Nephron (organoid): Measurements from ENCODE around the gene ARSI.

Experiments
- H3K27ac Mint-ChIP-seq, 3 experiments: 2 replicates each; pipeline ENCODE4 v1.8.0; 2020; ENCODE audit warnings: mixed read lengths in 3 of 3, mild to moderate bottlenecking in 2 of 3, moderate library complexity in 1 of 3
- H3K27me3 Mint-ChIP-seq: 2 replicates; pipeline ENCODE4 v1.8.0; 2021; ENCODE audit warnings: low read depth, mild to moderate bottlenecking, moderate library complexity, mixed read lengths
- H3K36me3 Mint-ChIP-seq: 2 replicates; pipeline ENCODE4 v1.8.0; 2020; ENCODE audit warnings: low read depth, mixed read lengths
- H3K4me1 Mint-ChIP-seq: 2 replicates; pipeline ENCODE4 v1.8.0; 2020; ENCODE audit warnings: mixed read lengths
- H3K4me3 Mint-ChIP-seq, 3 experiments: 2 replicates each; pipeline ENCODE4 v1.8.0; 2020; ENCODE audit warnings: mild to moderate bottlenecking in 3 of 3, mixed read lengths in 3 of 3, moderate library complexity in 2 of 3
- H3K9me3 Mint-ChIP-seq: 2 replicates; pipeline ENCODE4 v1.8.0; 2020; ENCODE audit warnings: mixed read lengths
- CTCF ChIP-seq, 3 experiments: fragments of 200-600 bp; sonication (generic); IDR thresholded peaks; one replicate each; pipeline ENCODE4 v1.5.0; 2021; ENCODE audit warnings: antibody characterized with exemption in 3 of 3; ENCODE audit not compliant: unreplicated experiment in 3 of 3

The ARSI gene

GRCh38 chr5:150329881-150330876 lies 27.5 kb upstream of the ARSI start:
- Mint-ChIP-seq H3K27ac (peak overlapping the region in 2 of 3 experiments; percentile 10 to 17), H3K36me3 (no peaks in the 10 kb centered on the region), H3K4me3 (no peak overlapping the region), H3K4me1 (peaks cover 25% of the 10 kb centered on the region), H3K9me3 (no peaks in the 10 kb centered on the region), H3K27me3 (no peaks in the 10 kb centered on the region)
- TF ChIP-seq CTCF (IDR thresholded peaks at IDR 0.05; ENCODE audit: unreplicated experiment in 3 of 3), result no peak

GRCh38 chr5:150329038-150329437 lies 26.3 kb upstream of the ARSI start:
- TF ChIP-seq CTCF (IDR thresholded peaks at IDR 0.05; ENCODE audit: unreplicated experiment in 3 of 3), result no peak
- H3K4me1 Mint-ChIP-seq, result peaks cover 25% of the 10 kb centered on the region

GRCh38 chr5:150328515-150328914 lies 25.8 kb upstream of the ARSI start:
- Mint-ChIP-seq H3K36me3 (no peaks in the 10 kb centered on the region), H3K27ac (peak overlapping the region in 1 of 3 experiments; percentile 9)
- TF ChIP-seq CTCF (IDR thresholded peaks at IDR 0.05; ENCODE audit: unreplicated experiment in 3 of 3), result no peak

More at GRCh38 chr5:150329038-150329437, 26.3 kb upstream of the ARSI start:
- no peaks in the 10 kb centered on the region for H3K36me3 Mint-ChIP-seq
- H3K9me3 Mint-ChIP-seq, result no peaks in the 10 kb centered on the region
- H3K27me3 Mint-ChIP-seq, result no peaks in the 10 kb centered on the region
- peak overlapping the region in 2 of 3 experiments; percentile 9 to 47 for H3K27ac Mint-ChIP-seq
- no peak overlapping the region for H3K4me3 Mint-ChIP-seq

GRCh38 chr5:150327139-150327538 lies 24.4 kb upstream of the ARSI start:
- Mint-ChIP-seq H3K4me3 (no peak overlapping the region), H3K36me3 (no peaks in the 10 kb centered on the region), H3K9me3 (no peaks in the 10 kb centered on the region), H3K4me1 (peaks cover 25% of the 10 kb centered on the region), H3K27me3 (peaks cover 3% of the 10 kb centered on the region), H3K27ac (peak overlapping the region in 2 of 3 experiments; percentile 22 to 66)
- no peak for TF ChIP-seq CTCF (IDR thresholded peaks at IDR 0.05; ENCODE audit: unreplicated experiment in 3 of 3)

More at GRCh38 chr5:150328515-150328914, 25.8 kb upstream of the ARSI start:
- Mint-ChIP-seq H3K9me3 (no peaks in the 10 kb centered on the region), H3K27me3 (peaks cover 3% of the 10 kb centered on the region), H3K4me3 (no peak overlapping the region), H3K4me1 (peaks cover 25% of the 10 kb centered on the region)

GRCh38 chr5:150326707-150327106 lies 24.0 kb upstream of the ARSI start:
- no peak overlapping the region for H3K4me3 Mint-ChIP-seq
- peaks cover 25% of the 10 kb centered on the region for H3K4me1 Mint-ChIP-seq
- H3K27me3 Mint-ChIP-seq, result peaks cover 3% of the 10 kb centered on the region
- no peaks in the 10 kb centered on the region for H3K9me3 Mint-ChIP-seq
- peak overlapping the region in 2 of 3 experiments; percentile 66 to 67 for H3K27ac Mint-ChIP-seq
- TF ChIP-seq CTCF (IDR thresholded peaks at IDR 0.05; ENCODE audit: unreplicated experiment in 3 of 3), result no peak
- H3K36me3 Mint-ChIP-seq, result no peaks in the 10 kb centered on the region
